Spinal cord (tissue), 10 donors: ENCODE data around the gene ING5. TPM values are rescaled to one million over a fixed set of nuclear protein-coding genes. Genes with fewer than 3 reads are reported as not detected.

Source experiments
- DNase-seq, 6 donors: peaks; one replicate each; pipeline versions ENCODE4 v3.0.0 to v3.0.0-alpha.2; 2013 to 2015; ENCODE audit warnings: low spot score in 6 of 6, low read depth in 4 of 6
- H3K27ac ChIP-seq: one replicate; pipeline ENCODE4 v1.5.1; 2013; ENCODE audit warnings: low read depth, low read length, control low read depth
- H3K27me3 ChIP-seq: one replicate; pipeline ENCODE4 v1.6.1; 2013; ENCODE audit warnings: low read length; ENCODE audit not compliant: control insufficient read depth, insufficient read depth
- H3K36me3 ChIP-seq: one replicate; pipeline ENCODE4 v1.6.1; 2013; ENCODE audit warnings: low read length; ENCODE audit not compliant: control insufficient read depth, insufficient read depth
- H3K4me1 ChIP-seq: one replicate; pipeline ENCODE4 v1.6.1; 2013; ENCODE audit warnings: low read length; ENCODE audit not compliant: control insufficient read depth, insufficient read depth
- H3K4me3 ChIP-seq: one replicate; pipeline ENCODE4 v1.5.1; 2013; ENCODE audit warnings: low read depth, low read length, control low read depth
- H3K9me3 ChIP-seq: one replicate; pipeline ENCODE4 v1.6.1; 2013; ENCODE audit warnings: low read length; ENCODE audit not compliant: control insufficient read depth, insufficient read depth
- WGBS: methylation state at CpG from one replicate; pipeline ENCODE4 v1.1.5; 2013; ENCODE audit warnings: missing lambda C conversion rate; ENCODE audit not compliant: insufficient coverage; 5-methylcytosine and 5-hydroxymethylcytosine counted together
- polyA plus RNA-seq, 2 donors: library from polyadenylated mRNA; unstranded; fragments of 120-200 nt; gene quantifications; one replicate each; pipeline ENCODE4 v1.2.1, GENCODE V29; 2013; ENCODE audit not compliant: insufficient read length in 2 of 2
- total RNA-seq, 2 donors: library from RNA; depleted of rRNA in 1 of 2; stranded (reverse); fragments of 120-200 nt in 1 of 2; fragments of >200 nt in 1 of 2; gene quantifications; one replicate each; pipeline versions ENCODE4 v1.2.3 to v1.2.4, GENCODE V29; 2013 to 2014
- donor health status: healthy.

The ING5 gene
- total and polyA plus RNA-seq, 4 donors, result 29.9 to 51.2 (median 35.8) TPM

DNA sequence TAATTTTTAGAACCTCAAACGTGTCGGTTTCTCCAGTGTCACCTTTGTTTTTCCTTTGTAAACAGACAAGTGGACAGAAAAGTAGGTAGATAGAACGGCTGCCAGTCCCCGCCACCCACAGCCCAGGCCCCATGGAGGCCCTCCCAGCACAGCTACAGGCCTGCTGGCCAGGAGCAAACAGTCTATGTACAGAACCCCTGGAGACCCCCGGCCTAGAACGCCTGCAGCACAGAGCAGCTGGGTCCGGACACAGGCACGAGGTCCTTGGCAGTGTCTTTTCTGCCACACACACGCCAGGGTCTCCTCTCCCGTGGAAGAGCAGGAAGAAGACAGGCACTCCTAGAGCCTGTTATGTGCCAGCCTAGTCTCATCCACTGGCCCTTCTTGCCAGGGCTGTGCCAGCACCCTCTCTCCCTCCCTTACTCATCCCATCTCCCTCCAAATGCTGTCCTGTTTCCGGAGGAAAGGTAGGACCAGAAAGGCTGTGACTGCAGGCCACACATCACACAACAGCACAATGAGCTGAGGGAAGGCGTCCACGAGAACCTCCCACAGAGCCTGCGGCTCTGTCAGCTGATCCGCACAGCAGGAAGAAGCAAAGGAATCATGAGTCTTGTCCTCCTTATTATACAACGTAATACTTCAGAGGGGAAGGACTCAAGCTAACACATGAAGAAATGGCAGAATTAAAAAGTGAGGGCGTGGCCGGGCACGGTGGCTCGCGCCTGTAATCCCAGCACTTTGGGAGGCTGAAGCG, 22.9 kb upstream of the ING5 start:
- H3K4me3 ChIP-seq, result no peak overlapping the region
- H3K27me3 ChIP-seq, result no peaks in the 10 kb centered on the region
- peaks cover 86% of the 10 kb centered on the region for H3K36me3 ChIP-seq
- H3K9me3 ChIP-seq, result no peaks in the 10 kb centered on the region
- DNase-seq, result no peak
- H3K4me1 ChIP-seq, result peaks cover 4% of the 10 kb centered on the region
- 89% methylated on average over 21 of the region's 22 CpGs for WGBS
- no peak overlapping the region for H3K27ac ChIP-seq

DNA sequence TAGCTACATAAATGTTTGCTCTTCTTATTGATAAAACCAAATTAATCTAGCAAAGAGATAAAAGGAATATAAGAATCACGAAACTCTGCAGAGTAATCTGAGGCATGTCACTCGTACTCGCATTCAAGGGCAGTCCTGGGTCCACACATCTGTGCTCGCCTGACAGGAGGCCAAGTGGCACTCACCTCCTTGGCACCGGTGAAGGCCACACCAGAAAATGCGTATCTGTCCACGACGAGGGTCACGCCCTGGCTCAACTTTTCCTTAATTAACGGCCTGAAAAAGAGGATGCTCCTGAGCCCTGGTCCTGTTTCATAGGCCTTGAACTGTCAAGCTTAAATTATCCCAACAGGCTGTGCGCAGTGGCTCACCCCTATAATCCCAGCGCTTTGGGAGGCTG, 21.8 kb upstream of the ING5 start:
- Histone ChIP-seq H3K36me3 (peaks cover 80% of the 10 kb centered on the region), H3K27ac (no peak overlapping the region), H3K4me3 (no peak overlapping the region), H3K9me3 (no peaks in the 10 kb centered on the region), H3K4me1 (peaks cover under 1% of the 10 kb centered on the region), H3K27me3 (no peaks in the 10 kb centered on the region)
- DNase-seq, result no peak
- WGBS, result 97% methylated on average over 12 of the region's 12 CpGs

DNA sequence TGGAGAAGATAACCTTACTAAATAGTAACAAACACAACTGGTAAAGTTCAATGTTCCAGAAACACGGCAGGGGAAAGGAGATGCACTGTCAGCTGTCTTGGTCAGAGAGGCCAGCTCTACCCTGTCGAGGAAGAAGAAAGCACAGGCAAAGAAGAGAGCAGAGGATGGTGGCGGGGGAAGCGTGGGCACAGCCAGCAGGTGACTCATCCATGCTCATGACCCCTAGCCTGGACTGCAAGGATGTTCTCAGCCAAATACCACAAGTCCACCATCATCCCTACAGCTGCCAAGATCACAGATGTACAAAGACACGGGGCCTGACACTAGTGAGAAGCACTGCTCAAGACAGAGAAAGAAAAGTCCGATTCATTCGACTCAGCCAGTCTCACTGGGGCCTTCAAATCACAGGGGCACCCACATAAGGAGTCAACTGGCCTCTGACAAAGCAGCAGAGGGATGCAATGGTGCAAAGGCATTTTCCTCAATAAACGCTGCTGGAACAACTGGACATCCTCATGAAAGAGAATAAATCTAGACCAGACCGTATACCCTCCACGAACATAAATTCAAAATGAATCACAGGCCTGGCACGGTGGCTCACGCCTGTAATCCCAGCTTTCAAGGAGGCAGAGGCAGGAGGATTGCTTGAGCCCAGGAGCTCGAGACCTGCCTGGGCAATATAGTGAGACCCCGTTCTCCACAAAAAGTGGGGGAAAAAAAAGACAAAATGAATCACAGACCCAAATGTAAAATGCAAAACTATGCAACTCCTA, 20.8 kb upstream of the ING5 start:
- Histone ChIP-seq H3K4me1 (peaks cover 6% of the 10 kb centered on the region), H3K36me3 (peaks cover 74% of the 10 kb centered on the region), H3K27ac (no peak overlapping the region), H3K4me3 (no peak overlapping the region), H3K9me3 (no peaks in the 10 kb centered on the region), H3K27me3 (no peaks in the 10 kb centered on the region)
- no peak for DNase-seq
- WGBS, result 90% methylated on average over 10 of the region's 14 CpGs

DNA sequence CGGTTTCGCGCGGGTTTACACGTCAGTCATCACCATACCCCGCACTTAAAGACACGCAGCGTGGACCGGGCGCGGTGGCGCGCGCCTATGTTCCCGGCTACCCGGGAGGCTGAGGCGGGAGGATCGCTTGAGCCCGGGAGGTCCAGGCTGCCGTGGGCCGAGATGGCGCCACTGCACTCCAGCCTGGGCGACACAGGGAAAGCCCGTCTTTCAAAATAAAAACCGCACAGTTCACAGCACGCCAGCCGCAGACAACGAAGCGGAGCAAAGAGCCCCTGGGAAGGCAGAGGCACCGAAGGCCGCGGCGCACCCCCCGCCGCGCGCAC, 15.6 kb upstream of the ING5 start:
- Histone ChIP-seq H3K27me3 (no peaks in the 10 kb centered on the region), H3K9me3 (no peaks in the 10 kb centered on the region), H3K36me3 (peaks cover 44% of the 10 kb centered on the region), H3K4me1 (peaks cover 17% of the 10 kb centered on the region), H3K27ac (no peak overlapping the region), H3K4me3 (peak overlapping the region; percentile 77)
- no peak for DNase-seq
- WGBS, result 0% methylated on average over 37 of the region's 37 CpGs

- Histone ChIP-seq H3K27me3 (no peaks in the 10 kb centered on the region), H3K9me3 (no peaks in the 10 kb centered on the region), H3K4me3 (peak within 1 kb of the TSS; percentile 77), H3K36me3 (peaks cover 44% of the 10 kb centered on the region), H3K27ac (peak within 1 kb of the TSS; percentile 85), H3K4me1 (peaks cover 17% of the 10 kb centered on the region)
- DNase-seq, result peak; percentile 88 to 99 (median 94)
- WGBS, result under 1% methylated on average over 102 of the region's 102 CpGs
Measured at GRCh38 chr2:241686650-241687425, 15.0 kb upstream of the ING5 start, which contains the start of gene DTYMK. Gene DTYMK (minus strand): TSS chr2:241686815. CDS start chr2:241686783, 32 bp downstream.

DNA sequence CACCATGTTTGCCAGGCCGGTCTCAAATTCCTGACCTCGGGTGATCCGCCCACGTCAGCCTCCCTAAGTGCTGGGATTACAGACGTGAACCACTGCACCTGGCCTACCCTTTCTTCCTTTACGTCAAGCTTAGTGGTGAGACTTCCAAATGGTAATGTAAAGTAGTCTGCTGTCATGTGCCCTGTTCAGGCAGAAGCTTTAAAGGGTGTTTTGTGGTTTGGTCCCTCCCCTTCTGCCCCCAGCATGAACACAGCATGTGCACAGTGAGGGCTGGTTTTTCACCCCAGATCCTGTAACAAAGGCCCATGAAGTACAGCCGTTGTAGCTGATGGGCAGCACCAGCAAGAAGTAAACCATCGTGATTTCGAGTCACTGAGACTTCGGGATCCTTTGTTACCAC, 12.5 kb upstream of the ING5 start:
- DNase-seq, result no peak
- no peak overlapping the region for H3K4me3 ChIP-seq
- peaks cover 17% of the 10 kb centered on the region for H3K4me1 ChIP-seq
- no peaks in the 10 kb centered on the region for H3K9me3 ChIP-seq
- H3K36me3 ChIP-seq, result peaks cover 46% of the 10 kb centered on the region
- H3K27me3 ChIP-seq, result no peaks in the 10 kb centered on the region
- 94% methylated on average over 5 of the region's 10 CpGs for WGBS
- H3K27ac ChIP-seq, result no peak overlapping the region

GRCh38 chr2:241690202-241690717, 11.6 kb upstream of the ING5 start:
- Histone ChIP-seq H3K4me3 (no peak overlapping the region), H3K27me3 (no peaks in the 10 kb centered on the region), H3K4me1 (peaks cover 14% of the 10 kb centered on the region), H3K9me3 (no peaks in the 10 kb centered on the region), H3K27ac (no peak overlapping the region), H3K36me3 (peaks cover 47% of the 10 kb centered on the region)
- 86% methylated on average over 6 of the region's 6 CpGs for WGBS
- DNase-seq, result no peak

- WGBS, result 98% methylated on average over 5 of the region's 6 CpGs
- H3K9me3 ChIP-seq, result no peaks in the 10 kb centered on the region
- peaks cover 46% of the 10 kb centered on the region for H3K36me3 ChIP-seq
- peaks cover 6% of the 10 kb centered on the region for H3K4me1 ChIP-seq
- H3K27me3 ChIP-seq, result no peaks in the 10 kb centered on the region
- H3K4me3 ChIP-seq, result no peak overlapping the region
- no peak overlapping the region for H3K27ac ChIP-seq
- no peak for DNase-seq
Measured at GRCh38 chr2:241692448-241692847, 9.4 kb upstream of the ING5 start.

DNA sequence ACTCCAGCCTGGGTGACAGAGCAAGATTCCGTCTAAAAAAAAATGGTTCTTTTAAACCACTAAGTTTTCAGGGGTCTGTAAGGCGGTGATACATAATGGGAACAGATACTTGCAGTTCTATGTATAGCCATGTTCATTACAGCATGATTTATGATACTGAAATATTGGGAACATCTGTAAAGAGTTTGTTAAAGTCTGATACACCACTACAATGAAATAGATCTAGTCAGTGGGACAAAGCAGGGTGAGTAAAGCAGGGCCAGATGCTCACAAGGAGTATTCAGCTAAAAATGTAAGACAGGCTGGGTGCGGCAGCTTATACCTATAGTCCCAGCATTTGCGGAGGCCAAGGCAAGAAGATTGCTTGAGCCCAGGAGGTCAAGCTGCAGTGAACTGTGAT, 6.2 kb upstream of the ING5 start:
- Histone ChIP-seq H3K4me3 (no peak overlapping the region), H3K36me3 (peaks cover 32% of the 10 kb centered on the region), H3K27me3 (no peaks in the 10 kb centered on the region), H3K27ac (no peak overlapping the region), H3K9me3 (no peaks in the 10 kb centered on the region), H3K4me1 (peaks cover 4% of the 10 kb centered on the region)
- 97% methylated on average over 3 of the region's 4 CpGs for WGBS
- DNase-seq, result no peak
